Adrenal gland (tissue), 5 donors: Measurements from ENCODE around the gene NSMF.

Source experiments
- POLR2A ChIP-seq, 2 donors: fragments of 450-650 bp; IDR thresholded peaks; one replicate each; pipeline ENCODE4 v1.6.1; 2017; ENCODE audit warnings: antibody characterized with exemption in 2 of 2, mild to moderate bottlenecking in 2 of 2, moderate library complexity in 1 of 2
- TF ChIP-seq, protein P1 (sequence below), 6 experiments: fragments of 450-650 bp in 4 of 6; fragments of 200-600 bp in 2 of 6; sonication (generic) in 1 of 6; IDR thresholded peaks; 1 replicate in 5 of 6; 2 replicates in 1 of 6; pipeline versions ENCODE4 v1.5.1 to v1.8.0; 2016 to 2021; ENCODE audit warnings: antibody characterized with exemption in 6 of 6, mild to moderate bottlenecking in 2 of 6, moderate library complexity in 1 of 6
- donor health status: DM: no; HTN: no; CAD: no.

DNA sequence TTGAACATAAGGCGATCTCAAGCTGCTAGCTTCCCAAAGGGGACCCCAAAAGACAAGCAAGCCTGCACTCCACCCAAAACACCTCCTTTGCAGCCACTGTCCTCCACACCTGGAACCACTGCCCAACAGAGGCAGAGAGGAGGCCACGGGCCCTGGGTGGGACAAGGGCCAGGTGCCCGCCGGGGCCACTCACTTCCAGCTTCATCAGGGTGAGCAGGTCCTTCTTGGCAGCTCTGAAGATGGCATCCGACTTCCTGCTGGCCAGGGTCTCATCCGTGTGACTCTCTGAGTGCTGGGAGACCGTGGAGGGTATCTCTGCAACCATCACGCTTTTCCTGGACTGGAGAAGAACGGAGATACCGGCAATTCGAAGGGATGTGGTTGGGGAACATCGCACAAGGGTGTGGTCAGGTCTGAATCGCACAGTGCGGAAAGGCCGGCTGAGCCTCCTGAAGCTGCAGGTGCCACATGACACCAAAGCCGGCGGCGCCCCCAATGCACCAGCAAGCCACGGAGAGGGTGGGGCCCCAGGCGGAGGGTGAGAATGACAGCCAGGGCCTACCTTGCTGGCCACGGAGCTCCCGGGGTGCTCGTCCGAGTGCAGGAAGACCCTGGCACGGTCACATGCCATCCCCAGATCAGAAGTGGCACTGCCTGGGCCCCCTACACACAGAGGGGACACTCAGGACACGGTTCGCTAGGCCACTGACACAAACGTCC lies 46.4 kb upstream of the NSMF start:
- TF ChIP-seq, protein P1, sequence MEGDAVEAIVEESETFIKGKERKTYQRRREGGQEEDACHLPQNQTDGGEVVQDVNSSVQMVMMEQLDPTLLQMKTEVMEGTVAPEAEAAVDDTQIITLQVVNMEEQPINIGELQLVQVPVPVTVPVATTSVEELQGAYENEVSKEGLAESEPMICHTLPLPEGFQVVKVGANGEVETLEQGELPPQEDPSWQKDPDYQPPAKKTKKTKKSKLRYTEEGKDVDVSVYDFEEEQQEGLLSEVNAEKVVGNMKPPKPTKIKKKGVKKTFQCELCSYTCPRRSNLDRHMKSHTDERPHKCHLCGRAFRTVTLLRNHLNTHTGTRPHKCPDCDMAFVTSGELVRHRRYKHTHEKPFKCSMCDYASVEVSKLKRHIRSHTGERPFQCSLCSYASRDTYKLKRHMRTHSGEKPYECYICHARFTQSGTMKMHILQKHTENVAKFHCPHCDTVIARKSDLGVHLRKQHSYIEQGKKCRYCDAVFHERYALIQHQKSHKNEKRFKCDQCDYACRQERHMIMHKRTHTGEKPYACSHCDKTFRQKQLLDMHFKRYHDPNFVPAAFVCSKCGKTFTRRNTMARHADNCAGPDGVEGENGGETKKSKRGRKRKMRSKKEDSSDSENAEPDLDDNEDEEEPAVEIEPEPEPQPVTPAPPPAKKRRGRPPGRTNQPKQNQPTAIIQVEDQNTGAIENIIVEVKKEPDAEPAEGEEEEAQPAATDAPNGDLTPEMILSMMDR (IDR thresholded peaks at IDR 0.05) = no peak
- no peak for TF ChIP-seq POLR2A (IDR thresholded peaks at IDR 0.05)
